Activated CD8-positive, alpha-beta memory T cell treated with anti-CD3 and anti-CD28 coated beads, Interleukin-2, amount 50 U/mL, for 1 hour (primary cell): Measurements from ENCODE around the gene COA3.

Experiments
- DNase-seq: peaks from one replicate; pipeline ENCODE4 v3.0.0-alpha.2; 2020; ENCODE audit errors: extremely low read depth

COA3 gene

GRCh38 chr17:42750739-42751344 is 47.7 kb downstream of the COA3 start:
- DNase-seq: no peak

GRCh38 chr17:42748908-42749798 is 49.4 kb downstream of the COA3 start:
- no peak for DNase-seq

GRCh38 chr17:42748202-42748907 is 50.1 kb downstream of the COA3 start:
- no peak for DNase-seq
